GM12878 (cell line): ENCODE measurements around the gene CRMP1. TPM values are rescaled to one million over a fixed set of nuclear protein-coding genes. Genes with fewer than 3 reads are reported as not detected.

Experiments
- ATAC-seq: fragments of 200-7000 bp; cut with Tn5 transposase; 3 replicates; pipeline ENCODE4 v1.9.1; 2020; ENCODE audit warnings: mild to moderate bottlenecking, moderate library complexity
- BruUV-seq: library from RNA; stranded (reverse); fragments of 400-500 nt; replicated peaks from 2 replicates; lab custom pipeline; 2021; lab: Mats Ljungman, UMichigan
- CTCF ChIA-PET: fragments of 300-600 bp; sonication (Branson Sonifier 250); formaldehyde crosslinking; extraction: SDS; loops from one replicate; lab custom pipeline; 2021; ENCODE audit warnings: inconsistent platforms; lab: Yijun Ruan, JAX
- POLR2A ChIA-PET: fragments of 350-600 bp; formaldehyde crosslinking; extraction: SDS; loops from one replicate; lab custom pipeline; 2021; ENCODE audit warnings: inconsistent platforms; lab: Charles Lee
- RAD21 ChIA-PET: fragments of 300-600 bp; sonication (Branson Sonifier 250); formaldehyde crosslinking; loops from one replicate; lab custom pipeline; 2023; ENCODE audit warnings: antibody characterized with exemption; ENCODE audit not compliant: unreplicated experiment; lab: Charles Lee
- SMC1A ChIA-PET: fragments of 300-600 bp; sonication (Branson Sonifier 250); formaldehyde crosslinking; loops from one replicate; lab custom pipeline; 2023; ENCODE audit not compliant: unreplicated experiment, uncharacterized antibody; lab: Charles Lee
- DNase-seq: peaks from one replicate; pipeline ENCODE4 v3.0.0-alpha.2; 2011; ENCODE audit warnings: low read depth, low spot score
- FAIRE-seq: peaks from 3 replicates; lab custom pipeline; 2011; peaks lifted over from hg19 to GRCh38; lab: Jason Lieb, UNC
- H2AFZ ChIP-seq: 2 replicates; pipeline ENCODE4 v1.6.0; 2011; ENCODE audit warnings: low read depth, low read length, control low read depth; ENCODE audit not compliant: control insufficient read depth
- H3K27ac ChIP-seq: 2 replicates; pipeline ENCODE4 v1.5.1; 2011; ENCODE audit warnings: control low read depth; ENCODE audit not compliant: control insufficient read depth, insufficient read depth
- H3K27me3 ChIP-seq, 2 experiments: replicated peaks in 1 of 2; 2 replicates each; pipeline versions ENCODE4 v1.6.0 to v1.6.1; 2011; ENCODE audit warnings: low read length in 1 of 2; ENCODE audit not compliant: control insufficient read depth in 2 of 2, insufficient read depth in 2 of 2
- H3K36me3 ChIP-seq, 2 experiments: 2 replicates each; pipeline ENCODE4 v1.5.1; 2011; ENCODE audit warnings: low read length in 1 of 2; ENCODE audit not compliant: control insufficient read depth in 2 of 2, insufficient read depth in 2 of 2
- H3K4me1 ChIP-seq: 2 replicates; pipeline ENCODE4 v1.6.1; 2011; ENCODE audit warnings: mild to moderate bottlenecking, low read length, moderate library complexity, mixed read lengths; ENCODE audit not compliant: control insufficient read depth, insufficient read depth
- H3K4me2 ChIP-seq: 2 replicates; pipeline ENCODE4 v1.6.0; 2011; ENCODE audit warnings: control low read depth; ENCODE audit not compliant: control insufficient read depth, insufficient read depth
- H3K4me3 ChIP-seq: fragments of 200-600 bp; sonication (generic); 2 replicates; pipeline ENCODE4 v1.5.1; 2016
- H3K79me2 ChIP-seq: 2 replicates; pipeline ENCODE4 v1.6.0; 2011; ENCODE audit warnings: low read length; ENCODE audit not compliant: control insufficient read depth, insufficient read depth
- H3K9ac ChIP-seq: 2 replicates; pipeline ENCODE4 v1.8.0; 2011; ENCODE audit warnings: low read length, control low read depth, mixed read lengths; ENCODE audit not compliant: control insufficient read depth, insufficient read depth
- H3K9me3 ChIP-seq: replicated peaks from 3 replicates; pipeline ENCODE4 v1.5.1; 2011; ENCODE audit warnings: mild to moderate bottlenecking, low read length; ENCODE audit not compliant: control insufficient read depth, insufficient read depth
- H4K20me1 ChIP-seq: 2 replicates; pipeline ENCODE4 v1.6.0; 2011; ENCODE audit not compliant: control insufficient read depth, insufficient read depth
- ATF2 ChIP-seq: IDR thresholded peaks from 2 replicates; pipeline ENCODE4 v1.6.1; 2012; ENCODE audit warnings: low read length, inconsistent platforms
- GABPA ChIP-seq: IDR thresholded peaks from 2 replicates; pipeline ENCODE4 v1.6.1; 2014; ENCODE audit warnings: antibody characterized with exemption, low read depth, mild to moderate bottlenecking, inconsistent platforms
- MLLT1 ChIP-seq: fragments of 450-650 bp; IDR thresholded peaks from 2 replicates; pipeline ENCODE4 v1.6.1; 2016; ENCODE audit warnings: mild to moderate bottlenecking
- NBN ChIP-seq: fragments of 450-650 bp; IDR thresholded peaks from 2 replicates; pipeline ENCODE4 v1.6.1; 2016
- NRF1 ChIP-seq: conservative IDR thresholded peaks from 2 replicates; pipeline ENCODE4 v1.6.1; 2011; ENCODE audit warnings: mild to moderate bottlenecking, low read depth, low read length, improper control_type of control experiment
- RAD51 ChIP-seq: fragments of 450-650 bp; IDR thresholded peaks from 2 replicates; pipeline ENCODE4 v1.6.1; 2016; ENCODE audit warnings: moderate library complexity, mild to moderate bottlenecking, inconsistent platforms
- STAT3 ChIP-seq: IDR thresholded peaks from 2 replicates; pipeline ENCODE4 v1.6.1; 2011; ENCODE audit warnings: low read depth, low read length, improper control_type of control experiment
- ZNF217 ChIP-seq: fragments of 450-650 bp; IDR thresholded peaks from 2 replicates; pipeline ENCODE4 v1.6.1; 2017; ENCODE audit warnings: antibody characterized with exemption, mild to moderate bottlenecking
- WGBS: methylation state at CpG from one replicate; pipeline ENCODE4 v1.1.6; 2016; ENCODE audit warnings: low lambda C conversion rate; ENCODE audit not compliant: insufficient replicate concordance, insufficient coverage; ENCODE audit errors: missing lambda C conversion rate; 5-methylcytosine and 5-hydroxymethylcytosine counted together
- in situ Hi-C: fragments of 300-500 bp; cut with MboI; formaldehyde crosslinking; loops from 9 replicates; pipeline ENCODE4 v1.14.3; 2018; ENCODE audit warnings: mixed read lengths
- intact Hi-C: fragments of 100-400 bp; cut with micrococcal nuclease; formaldehyde crosslinking; loops from one replicate; pipeline ENCODE4 v1.14.2; 2022; ENCODE audit not compliant: unreplicated experiment
- polyA plus RNA-seq, 11 experiments: library from polyadenylated mRNA; depleted of rRNA in 4 of 11; unstranded in 6 of 11; stranded (reverse) in 5 of 11; fragments of >200 nt; fragmentation: Nextera tagmentation in 4 of 11; fragmentation: Illumina TruSeq in 1 of 11; extraction: Ambion mirVana in 4 of 11; extraction: Trizol in 1 of 11; gene quantifications; 1 replicate in 1 of 11; 2 replicates in 10 of 11; pipeline versions ENCODE4 v1.2.1 to v1.2.3, GENCODE V29; 2011 to 2016; ENCODE audit warnings: inconsistent platforms in 2 of 11, missing spikeins in 2 of 11, low read depth in 1 of 11
- total RNA-seq, 4 experiments: library from RNA; depleted of rRNA in 3 of 4; stranded (reverse); fragments of >200 nt in 3 of 4; fragmentation: Illumina TruSeq in 1 of 4; extraction: Trizol in 1 of 4; gene quantifications; 2 replicates each; pipeline versions ENCODE4 v1.2.1 to v1.2.3, GENCODE V29; 2013 to 2021

CRMP1 gene
- total and polyA plus RNA-seq, 10 of the 15 experiments (the other 5 are each of a cell fraction or from before 2014, with no cell fraction given) = 0.03 to 1.4 (median 0.12) TPM; not detected in 2

GRCh38 chr4:5930876-5931275 lies 38.0 kb upstream of the CRMP1 start:
- Histone ChIP-seq H3K27ac (no peak overlapping the region), H3K9me3 (no peaks in the 10 kb centered on the region), H3K4me3 (no peak overlapping the region), H3K4me1 (no peaks in the 10 kb centered on the region), H2AFZ (no peak overlapping the region), H4K20me1 (no peaks in the 10 kb centered on the region), H3K36me3 (no peaks in the 10 kb centered on the region), H3K79me2 (no peaks in the 10 kb centered on the region), H3K4me2 (no peak overlapping the region), H3K27me3 (peaks cover 4 to 5% of the 10 kb centered on the region in 2 experiments; a peak in 3 of 4 replicates), H3K9ac (no peak overlapping the region)
- BruUV-seq = no TSS peak
- no peak for ATAC-seq
- ChIA-PET CTCF (no interaction called here), SMC1A (no interaction called here), POLR2A (no interaction called here), RAD21 (no interaction called here)
- in situ Hi-C loops (no loop called here), intact Hi-C loops (no loop called here)
- no peak for TF ChIP-seq ZNF217
- TF ChIP-seq ATF2 = no peak
- TF ChIP-seq GABPA = no peak
- no peak for TF ChIP-seq NBN
- no peak for TF ChIP-seq RAD51
- TF ChIP-seq STAT3 = no peak
- TF ChIP-seq MLLT1 = no peak
- TF ChIP-seq NRF1 = no peak
- FAIRE-seq = no peak
- WGBS = 28% methylated on average over 7 of the region's 7 CpGs
- no peak for DNase-seq
